Measurements from ENCODE around the gene KLHL14. TPM values are rescaled to one million over a fixed set of nuclear protein-coding genes. Genes with fewer than 3 reads are reported as not detected.
"Not testable (repeated sequence)": the region's sequence is repeated elsewhere in the genome, so short reads cannot be mapped to it uniquely, and the experiment has no call there.

Gene KLHL14
- total RNA-seq, 6 experiments from 2014 or later = not detected

DNA sequence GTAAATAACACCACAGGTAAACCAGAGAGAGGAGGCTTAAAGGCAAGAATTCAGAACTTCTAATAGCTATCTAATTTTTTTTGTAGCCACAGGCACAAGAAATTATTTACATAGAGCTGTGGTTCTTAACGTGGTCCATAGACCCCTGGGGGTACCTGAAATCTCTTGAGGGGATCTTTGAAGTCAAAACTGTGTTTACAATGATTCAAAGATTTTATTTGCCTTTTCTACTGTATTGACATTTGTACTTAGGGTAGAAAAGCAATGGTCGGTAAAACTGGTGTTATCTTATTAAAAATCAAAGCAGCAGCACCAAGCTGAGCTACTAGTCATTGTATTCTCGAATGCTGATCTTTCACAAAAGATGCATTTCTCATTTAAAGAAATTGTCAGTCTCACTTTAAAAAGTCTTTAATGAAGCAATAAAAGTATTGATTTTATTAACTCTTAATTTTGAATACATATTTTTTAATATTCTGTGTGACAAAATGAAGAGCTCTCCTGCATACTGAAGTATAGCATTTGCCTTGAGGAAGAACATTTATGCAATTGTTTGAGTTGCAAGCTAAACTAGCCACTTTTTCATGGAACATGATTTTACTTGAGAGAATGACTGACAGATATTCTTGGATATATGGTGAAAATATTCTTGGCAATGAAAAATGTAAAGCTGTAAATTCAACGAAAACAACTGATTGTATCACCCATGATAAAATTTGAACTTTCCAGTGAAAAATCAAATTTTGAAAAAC, 25.6 kb upstream of the KLHL14 start:
- Mint-ChIP-seq H3K4me1 (ENCODE audit: low read depth) (no peaks in the 10 kb centered on the region), H3K27ac (no peak overlapping the region), H3K27me3 (ENCODE audit: insufficient read depth) (no peaks in the 10 kb centered on the region), H3K36me3 (ENCODE audit: low read depth) (peaks cover 5% of the 10 kb centered on the region), H3K4me3 (no peak overlapping the region), H3K9me3 (peaks cover 45% of the 10 kb centered on the region)
- DNase-seq = no peak
- TF ChIP-seq, protein P1, sequence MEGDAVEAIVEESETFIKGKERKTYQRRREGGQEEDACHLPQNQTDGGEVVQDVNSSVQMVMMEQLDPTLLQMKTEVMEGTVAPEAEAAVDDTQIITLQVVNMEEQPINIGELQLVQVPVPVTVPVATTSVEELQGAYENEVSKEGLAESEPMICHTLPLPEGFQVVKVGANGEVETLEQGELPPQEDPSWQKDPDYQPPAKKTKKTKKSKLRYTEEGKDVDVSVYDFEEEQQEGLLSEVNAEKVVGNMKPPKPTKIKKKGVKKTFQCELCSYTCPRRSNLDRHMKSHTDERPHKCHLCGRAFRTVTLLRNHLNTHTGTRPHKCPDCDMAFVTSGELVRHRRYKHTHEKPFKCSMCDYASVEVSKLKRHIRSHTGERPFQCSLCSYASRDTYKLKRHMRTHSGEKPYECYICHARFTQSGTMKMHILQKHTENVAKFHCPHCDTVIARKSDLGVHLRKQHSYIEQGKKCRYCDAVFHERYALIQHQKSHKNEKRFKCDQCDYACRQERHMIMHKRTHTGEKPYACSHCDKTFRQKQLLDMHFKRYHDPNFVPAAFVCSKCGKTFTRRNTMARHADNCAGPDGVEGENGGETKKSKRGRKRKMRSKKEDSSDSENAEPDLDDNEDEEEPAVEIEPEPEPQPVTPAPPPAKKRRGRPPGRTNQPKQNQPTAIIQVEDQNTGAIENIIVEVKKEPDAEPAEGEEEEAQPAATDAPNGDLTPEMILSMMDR (IDR thresholded peaks at IDR 0.05) = no peak

DNA sequence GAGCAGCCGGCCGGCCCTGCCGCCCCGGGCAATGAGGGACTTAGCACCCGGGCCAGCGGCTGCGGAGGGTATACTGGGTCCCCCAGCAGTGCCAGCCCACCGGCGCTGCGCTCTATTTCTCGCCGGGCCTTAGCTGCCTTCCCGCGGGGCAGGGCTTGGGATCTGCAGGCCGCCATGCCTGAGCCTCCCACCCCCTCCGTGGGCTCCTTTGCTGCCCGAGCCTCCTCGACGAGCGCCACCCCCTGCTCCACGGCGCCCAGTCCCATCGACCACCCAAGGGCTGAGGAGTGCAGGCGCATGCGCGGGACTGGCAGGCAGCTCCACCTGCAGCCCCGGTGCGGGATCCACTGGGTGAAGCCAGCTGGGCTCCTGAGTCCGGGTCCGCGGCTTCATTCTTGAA, 21.8 kb upstream of the KLHL14 start:
- H3K4me1 Mint-ChIP-seq (ENCODE audit: low read depth); H3K27me3 Mint-ChIP-seq (ENCODE audit: insufficient read depth): not testable (repeated sequence)

DNA sequence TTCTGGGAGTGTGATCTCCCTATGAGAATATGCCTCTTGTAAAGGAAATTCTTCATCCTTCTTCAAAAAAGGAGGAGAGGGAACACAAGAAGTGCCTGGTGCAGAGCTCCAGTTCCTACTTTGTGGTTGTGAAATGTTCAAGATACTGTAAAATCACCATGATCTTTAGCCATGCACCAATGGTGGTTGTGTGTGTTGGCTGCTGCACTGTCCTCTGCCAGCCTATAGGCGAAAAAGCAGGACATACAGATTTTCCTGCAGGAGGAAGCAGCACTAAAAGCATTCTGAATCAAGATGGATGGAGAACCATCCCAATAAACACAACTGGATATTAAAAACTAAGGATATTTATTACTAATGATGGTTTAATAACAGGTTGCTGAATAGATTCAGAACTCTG, 6.2 kb upstream of the KLHL14 start:
- Mint-ChIP-seq H3K9me3 (peaks cover 24% of the 10 kb centered on the region), H3K4me3 (no peak overlapping the region), H3K27ac (no peak overlapping the region), H3K36me3 (ENCODE audit: low read depth) (no peaks in the 10 kb centered on the region; the same call in 1 of the 2 replicates), H3K4me1 (ENCODE audit: low read depth) (no peaks in the 10 kb centered on the region), H3K27me3 (ENCODE audit: insufficient read depth) (no peaks in the 10 kb centered on the region)
- no peak for DNase-seq
- TF ChIP-seq, protein P1 (IDR thresholded peaks at IDR 0.05) = no peak

More for the DNA sequence above, 21.8 kb upstream of the KLHL14 start:
- H3K9me3 Mint-ChIP-seq = peaks cover 52% of the 10 kb centered on the region
- not testable (repeated sequence) for H3K27ac Mint-ChIP-seq; H3K36me3 Mint-ChIP-seq (ENCODE audit: low read depth); DNase-seq; H3K4me3 Mint-ChIP-seq

GRCh38 chr18:32777049-32777448, 4.2 kb upstream of the KLHL14 start:
- Mint-ChIP-seq H3K4me1 (ENCODE audit: low read depth) (no peaks in the 10 kb centered on the region), H3K4me3 (no peak overlapping the region), H3K36me3 (ENCODE audit: low read depth) (no peaks in the 10 kb centered on the region), H3K27ac (no peak overlapping the region), H3K27me3 (ENCODE audit: insufficient read depth) (peaks cover 4% of the 10 kb centered on the region), H3K9me3 (peaks cover 23% of the 10 kb centered on the region)
- TF ChIP-seq, protein P1 (IDR thresholded peaks at IDR 0.05) = no peak
- no peak for DNase-seq

DNA sequence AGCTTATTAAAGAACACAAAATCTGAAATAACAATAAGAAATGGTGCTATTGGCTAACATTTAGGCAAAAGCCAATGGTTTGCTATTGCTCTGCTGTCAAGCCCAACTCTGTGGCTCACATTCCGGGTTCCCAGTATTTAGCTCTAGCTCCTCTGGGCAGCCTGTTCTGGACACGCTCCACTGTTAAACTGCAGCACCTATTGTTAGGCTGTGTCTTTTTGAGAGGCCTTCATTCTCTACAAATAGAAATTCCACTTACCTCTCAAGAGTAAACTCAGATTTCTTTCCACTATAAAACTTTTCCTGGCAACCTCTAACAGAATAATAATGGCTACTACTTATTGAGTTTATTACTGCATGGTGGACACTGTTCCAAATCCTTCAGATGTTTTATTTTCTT, 3.7 kb upstream of the KLHL14 start:
- no peak overlapping the region for H3K4me3 Mint-ChIP-seq
- no peak overlapping the region for H3K27ac Mint-ChIP-seq
- H3K27me3 Mint-ChIP-seq (ENCODE audit: insufficient read depth) = peaks cover 4% of the 10 kb centered on the region
- H3K36me3 Mint-ChIP-seq (ENCODE audit: low read depth) = no peaks in the 10 kb centered on the region
- no peaks in the 10 kb centered on the region for H3K4me1 Mint-ChIP-seq (ENCODE audit: low read depth)
- TF ChIP-seq, protein P1 (IDR thresholded peaks at IDR 0.05) = no peak
- DNase-seq = no peak
- H3K9me3 Mint-ChIP-seq = peaks cover 23% of the 10 kb centered on the region

- Mint-ChIP-seq H3K27ac (no peak overlapping the region), H3K9me3 (peaks cover 23% of the 10 kb centered on the region), H3K36me3 (ENCODE audit: low read depth) (no peaks in the 10 kb centered on the region), H3K4me1 (ENCODE audit: low read depth) (no peaks in the 10 kb centered on the region), H3K4me3 (no peak overlapping the region), H3K27me3 (ENCODE audit: insufficient read depth) (peaks cover 4% of the 10 kb centered on the region)
- TF ChIP-seq, protein P1 (IDR thresholded peaks at IDR 0.05) = no peak
- no peak for DNase-seq
These were observed 2.8 kb upstream of the KLHL14 start for GRCh38 chr18:32775628-32776027.

All from HFFc6 (cell line).